Mammary epithelial cell (primary cell): ENCODE data around the gene NCR1.
"Not testable (repeated sequence)": the region's sequence is repeated elsewhere in the genome, so short reads cannot be mapped to it uniquely, and the experiment has no call there.

Source experiments
- CTCF ChIP-seq, 2 donors: IDR thresholded peaks in 1 of 2; conservative IDR thresholded peaks in 1 of 2; 2 replicates each; pipeline ENCODE4 v1.5.1; 2011 to 2012; ENCODE audit warnings: inconsistent platforms in 2 of 2, low read length in 2 of 2, mild to moderate bottlenecking in 2 of 2, control low read depth in 1 of 2, low read depth in 1 of 2; ENCODE audit not compliant: insufficient read depth in 1 of 2; ENCODE audit errors: extremely low read depth in 1 of 2
- EZH2 ChIP-seq: IDR thresholded peaks from 2 replicates; pipeline ENCODE4 v1.6.1; 2012; ENCODE audit warnings: low read length, inconsistent platforms, borderline replicate concordance

GRCh38 chr19:54901153-54901552 lies 4.8 kb upstream of the NCR1 start:
- TF ChIP-seq CTCF (conservative IDR thresholded peaks at IDR 0.05 in 1 of 2, IDR thresholded peaks at IDR 0.05 in 1 of 2; ENCODE audit: extremely low read depth in 1 of 2, insufficient read depth in 1 of 2, low read depth in 1 of 2, low read length in 2 of 2); EZH2: not testable (repeated sequence)
